Lung (tissue), 12 donors: Measurements from ENCODE around the gene RGL4. TPM values are rescaled to one million over a fixed set of nuclear protein-coding genes. Genes with fewer than 3 reads are reported as not detected.

Experiments used
- ATAC-seq: fragments of 200-7000 bp; cut with Tn5 transposase; one replicate; pipeline ENCODE4 v1.9.1; 2020; ENCODE audit warnings: moderate number of reproducible peaks; ENCODE audit not compliant: insufficient read depth, low FRiP score
- DNase-seq, 3 donors: peaks; one replicate each; pipeline ENCODE4 v3.0.0-alpha.2; 2013 to 2017
- H3K27ac ChIP-seq, 2 donors: one replicate each; pipeline ENCODE4 v1.5.1; 2013; ENCODE audit warnings: mild to moderate bottlenecking in 2 of 2, moderate library complexity in 2 of 2, control low read depth in 1 of 2, inconsistent platforms in 1 of 2, low read depth in 1 of 2, low read length in 1 of 2
- H3K27me3 ChIP-seq, 3 donors: one replicate each; pipeline ENCODE4 v1.5.1; 2013; ENCODE audit warnings: low read length in 2 of 3; ENCODE audit not compliant: control insufficient read depth in 3 of 3, insufficient read depth in 3 of 3
- H3K36me3 ChIP-seq, 4 donors: one replicate each; pipeline ENCODE4 v1.5.1; 2013; ENCODE audit warnings: low read length in 4 of 4, mild to moderate bottlenecking in 1 of 4, moderate library complexity in 1 of 4; ENCODE audit not compliant: control insufficient read depth in 4 of 4, insufficient read depth in 4 of 4
- H3K4me1 ChIP-seq, 5 donors: one replicate each; pipeline ENCODE4 v1.5.1; 2013; ENCODE audit warnings: low read length in 5 of 5, mild to moderate bottlenecking in 2 of 5, moderate library complexity in 1 of 5; ENCODE audit not compliant: control insufficient read depth in 5 of 5, insufficient read depth in 5 of 5
- H3K4me3 ChIP-seq: one replicate; pipeline ENCODE4 v1.5.1; 2013; ENCODE audit warnings: mild to moderate bottlenecking, control low read depth, moderate library complexity
- H3K9ac ChIP-seq, 2 donors: one replicate each; pipeline ENCODE4 v1.5.1; 2013; ENCODE audit warnings: low read length in 2 of 2, control low read depth in 1 of 2; ENCODE audit not compliant: insufficient read depth in 1 of 2
- H3K9me3 ChIP-seq, 4 donors: one replicate each; pipeline ENCODE4 v1.5.1; 2013; ENCODE audit warnings: low read length in 3 of 4, mild to moderate bottlenecking in 1 of 4, moderate library complexity in 1 of 4; ENCODE audit not compliant: control insufficient read depth in 4 of 4, insufficient read depth in 3 of 4
- CTCF ChIP-seq: IDR thresholded peaks from 2 replicates; pipeline ENCODE4 v1.5.1; 2012; ENCODE audit warnings: mild to moderate bottlenecking; ENCODE audit errors: control extremely low read depth, extremely low read depth
- WGBS, 2 donors: extraction: QIAGEN DNeasy Blood & Tissue Kit; methylation state at CpG; one replicate each; pipeline ENCODE4 v1.1.7; 2013; 5-methylcytosine and 5-hydroxymethylcytosine counted together
- polyA plus RNA-seq, 2 donors: library from polyadenylated mRNA; stranded (reverse); fragments of 200-250 nt; gene quantifications; one replicate each; pipeline ENCODE4 v1.2.1, GENCODE V29; 2013
- total RNA-seq, 2 donors: library from RNA; depleted of rRNA in 1 of 2; stranded (reverse); fragments of >200 nt in 1 of 2; gene quantifications; one replicate each; pipeline ENCODE4 v1.2.1, GENCODE V29; 2014 to 2021
- donor health status: control.
- donor health status: control.
- donor health status: Bipolar disorder and iron deficiency.
- donor health status: healthy.
- donor health status: DM: yes; HTN: yes; CAD: no.

The RGL4 gene
- total and polyA plus RNA-seq, 4 donors, result 1.3 to 37.0 (median 2.6) TPM

DNA sequence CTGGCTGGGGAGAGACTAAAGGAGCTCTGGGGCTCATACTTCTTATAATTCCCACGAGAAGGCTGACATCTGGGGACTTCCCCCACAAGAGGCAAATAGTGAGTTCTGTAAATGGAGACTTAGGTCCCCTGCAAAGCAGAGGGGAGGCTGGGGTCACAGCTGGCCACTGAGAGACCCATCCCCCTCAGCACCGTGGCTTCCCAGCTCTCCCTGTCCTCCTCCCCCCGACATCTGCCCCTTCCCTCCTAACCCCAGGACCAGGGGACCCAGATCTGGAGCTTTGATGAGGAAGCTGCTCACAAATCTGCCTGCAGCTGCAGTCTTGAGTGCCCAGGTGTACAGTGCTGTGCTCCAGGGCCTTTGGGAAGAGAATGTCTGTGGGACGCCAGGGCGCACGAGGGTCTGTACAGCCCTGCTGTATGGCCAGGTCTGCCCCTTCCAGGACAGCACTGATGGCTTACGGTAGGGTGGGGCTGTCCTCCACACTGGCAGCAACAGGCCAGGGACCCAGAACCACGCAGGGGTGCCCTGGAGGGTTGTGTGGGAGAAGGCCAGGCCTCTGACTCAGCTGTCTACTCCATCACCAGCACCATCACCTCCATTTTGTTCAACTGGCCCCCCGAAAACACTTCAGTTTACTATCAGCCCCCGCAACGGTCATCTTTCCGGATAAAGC lies 1.1 kb downstream of the RGL4 start:
- no peak overlapping the region for H3K4me3 ChIP-seq
- H3K27ac ChIP-seq, result no peak overlapping the region
- ATAC-seq (no peak), DNase-seq (no peak)
- H3K4me1 ChIP-seq, result no peaks in the 10 kb centered on the region
- H3K9me3 ChIP-seq, result peaks cover 0 to 2% (median 0%) of the 10 kb centered on the region in 4 donors
- WGBS, 2 donors, result 93 to 95% methylated on average over 12 of the region's 12 CpGs
- H3K36me3 ChIP-seq, result peaks cover 6 to 28% (median 12%) of the 10 kb centered on the region in 4 donors
- TF ChIP-seq CTCF, result no peak
- no peak overlapping the region for H3K9ac ChIP-seq
- no peaks in the 10 kb centered on the region for H3K27me3 ChIP-seq

- no peak for DNase-seq
- peaks cover 0 to 2% (median 0%) of the 10 kb centered on the region in 4 donors for H3K9me3 ChIP-seq
- peaks cover 6 to 30% (median 12%) of the 10 kb centered on the region in 4 donors for H3K36me3 ChIP-seq
- ATAC-seq, result no peak
- H3K27ac ChIP-seq, result no peak overlapping the region
- no peaks in the 10 kb centered on the region for H3K4me1 ChIP-seq
- TF ChIP-seq CTCF, result no peak
- H3K27me3 ChIP-seq, result no peaks in the 10 kb centered on the region
- 93 to 95% methylated on average over 12 of the region's 12 CpGs for WGBS, 2 donors
- H3K4me3 ChIP-seq, result no peak overlapping the region
- H3K9ac ChIP-seq, result no peak overlapping the region
Observed at GRCh38 chr22:23692598-23693291, 1.9 kb downstream of the RGL4 start.

- TF ChIP-seq CTCF, result no peak
- Histone ChIP-seq H3K36me3 (peaks cover 6 to 37% (median 14%) of the 10 kb centered on the region in 4 donors), H3K9me3 (peaks cover 0 to 2% (median 0%) of the 10 kb centered on the region in 4 donors), H3K27me3 (no peaks in the 10 kb centered on the region), H3K9ac (no peak overlapping the region), H3K4me3 (no peak overlapping the region), H3K4me1 (no peaks in the 10 kb centered on the region), H3K27ac (no peak overlapping the region)
- 90 to 91% methylated on average over 11 of the region's 11 CpGs for WGBS, 2 donors
- no peak for DNase-seq
- ATAC-seq, result no peak
Observed at GRCh38 chr22:23693979-23694680, 3.3 kb downstream of the RGL4 start.
